Measurements from ENCODE around the gene CD151. TPM values are rescaled to one million over a fixed set of nuclear protein-coding genes. Genes with fewer than 3 reads are reported as not detected.
A peak's percentile ranks its signal among the peaks of the same experiment; 100 is the strongest.

Gene CD151
- total RNA-seq, 1 donor from 2014 or later: 498 TPM

- no peak for DNase-seq (ENCODE audit: low read depth in 2 of 2)
Measured at GRCh38 chr11:870418-870817, 37.7 kb downstream of the CD151 start.

GRCh38 chr11:871472-871871, 38.7 kb downstream of the CD151 start:
- DNase-seq (ENCODE audit: low read depth in 2 of 2): no peak

- no peak for DNase-seq (ENCODE audit: low read depth in 2 of 2)
Measured at GRCh38 chr11:872799-873198, 40.0 kb downstream of the CD151 start.

GRCh38 chr11:873706-874105, 41.0 kb downstream of the CD151 start:
- DNase-seq (ENCODE audit: low read depth in 2 of 2): no peak

- DNase-seq (ENCODE audit: low read depth in 2 of 2): no peak
Measured at GRCh38 chr11:875203-875602, 42.5 kb downstream of the CD151 start.

GRCh38 chr11:875769-876301, 43.1 kb downstream of the CD151 start:
- no peak for DNase-seq (ENCODE audit: low read depth in 2 of 2)

- DNase-seq (ENCODE audit: low read depth in 2 of 2): peak; percentile 13 to 30
Measured at GRCh38 chr11:876545-876944, 43.8 kb downstream of the CD151 start.

GRCh38 chr11:877565-877964, 44.8 kb downstream of the CD151 start:
- peak in 1 of 2 donors; percentile 19 for DNase-seq (ENCODE audit: low read depth in 2 of 2)

GRCh38 chr11:880447-880846, 47.7 kb downstream of the CD151 start:
- DNase-seq (ENCODE audit: low read depth in 2 of 2): no peak

- DNase-seq (ENCODE audit: low read depth in 2 of 2): no peak
Measured at GRCh38 chr11:882596-882995, 49.8 kb downstream of the CD151 start.

GRCh38 chr11:883527-883926, 50.8 kb downstream of the CD151 start:
- no peak for DNase-seq (ENCODE audit: low read depth in 2 of 2)

- DNase-seq (ENCODE audit: low read depth in 2 of 2): no peak
Measured at GRCh38 chr11:884578-885070, 51.9 kb downstream of the CD151 start.

GRCh38 chr11:886568-886967, 53.8 kb downstream of the CD151 start:
- DNase-seq (ENCODE audit: low read depth in 2 of 2): no peak

GRCh38 chr11:887589-887988, 54.8 kb downstream of the CD151 start:
- DNase-seq (ENCODE audit: low read depth in 2 of 2): no peak

Other genes starting within 250 kb of the CD151 start
- gene IRF7, start 217.0 kb upstream of the CD151 start, total RNA-seq: 6.7 and 16.2 TPM in 2 replicates
- not detected in 2 replicates for gene CDHR5, start 208.0 kb upstream of the CD151 start, total RNA-seq
- not detected in 2 replicates for gene SCT, start 205.8 kb upstream of the CD151 start, total RNA-seq
- gene DRD4, start 195.7 kb upstream of the CD151 start, total RNA-seq: under 0.01 TPM in 1 of 2 replicates, not detected in the other
- 30.9 and 37.6 TPM in 2 replicates for gene DEAF1, start 137.7 kb upstream of the CD151 start, total RNA-seq
- gene TMEM80, start 137.1 kb upstream of the CD151 start, total RNA-seq: 7.6 and 15.3 TPM in 2 replicates
- gene EPS8L2, start 126.7 kb upstream of the CD151 start, total RNA-seq: 2.7 and 3.0 TPM in 2 replicates
- gene TALDO1, start 85.5 kb upstream of the CD151 start, total RNA-seq: 112 and 113 TPM in 2 replicates
- gene GATD1, start 55.5 kb upstream of the CD151 start, total RNA-seq: 19.3 and 32.4 TPM in 2 replicates
- gene CEND1, start 42.9 kb upstream of the CD151 start, total RNA-seq: under 0.01 and 0.13 TPM in 2 replicates
- gene SLC25A22, start 34.7 kb upstream of the CD151 start, total RNA-seq: 4.0 and 7.7 TPM in 2 replicates
- 4.5 and 4.9 TPM in 2 replicates for gene PIDD1, start 27.7 kb upstream of the CD151 start, total RNA-seq
- gene RPLP2, start 23.0 kb upstream of the CD151 start, total RNA-seq: 253 and 338 TPM in 2 replicates
- gene PNPLA2, start 14.0 kb upstream of the CD151 start, total RNA-seq: 29.5 and 63.3 TPM in 2 replicates
- 12.1 and 16.9 TPM in 2 replicates for gene CRACR2B, start 5.0 kb upstream of the CD151 start, total RNA-seq
- 200 and 256 TPM in 2 replicates for gene POLR2L, start 9.6 kb downstream of the CD151 start, total RNA-seq
- 73.4 and 118 TPM in 2 replicates for gene TSPAN4, start 9.9 kb downstream of the CD151 start, total RNA-seq
- 29.5 and 39.8 TPM in 2 replicates for gene CHID1, start 77.9 kb downstream of the CD151 start, total RNA-seq
- 25.9 and 37.6 TPM in 2 replicates for gene AP2A2, start 92.9 kb downstream of the CD151 start, total RNA-seq
- not detected in 2 replicates for gene MUC6, start 203.8 kb downstream of the CD151 start, total RNA-seq
- gene MUC2, start 241.9 kb downstream of the CD151 start, total RNA-seq: not detected in 2 replicates